H1 (cell line): ENCODE data around the gene ZNF213. TPM values are rescaled to one million over a fixed set of nuclear protein-coding genes. Genes with fewer than 3 reads are reported as not detected.
A peak's percentile ranks its signal among the peaks of the same experiment; 100 is the strongest.

Source experiments
- CHD7 ChIP-seq: fragments of 300-600 bp; sonication (generic); IDR thresholded peaks from 2 replicates; pipeline ENCODE4 v1.7.1; 2012; ENCODE audit warnings: low read length, moderate library complexity, mild to moderate bottlenecking, inconsistent platforms; ENCODE audit not compliant: insufficient replicate concordance
- EZH2 ChIP-seq: fragments of 200-600 bp; sonication (generic); IDR thresholded peaks from 2 replicates; pipeline ENCODE4 v1.7.1; 2012; ENCODE audit warnings: low read depth, mild to moderate bottlenecking, moderate library complexity, low read length, inconsistent platforms; ENCODE audit not compliant: severe bottlenecking
- KDM4A ChIP-seq: IDR thresholded peaks from one replicate; pipeline ENCODE4 v1.7.1; 2012; ENCODE audit warnings: low read depth, mild to moderate bottlenecking, moderate library complexity, low read length, inconsistent platforms; ENCODE audit not compliant: severe bottlenecking
- MAFK ChIP-seq: IDR thresholded peaks from 2 replicates; pipeline ENCODE4 v1.6.1; 2012; ENCODE audit warnings: low read depth, mild to moderate bottlenecking, improper control_type of control experiment, low read length
- POLR2A ChIP-seq, 2 experiments: IDR thresholded peaks; 1 replicate in 1 of 2; 2 replicates in 1 of 2; pipeline ENCODE4 v1.6.1; 2011; ENCODE audit warnings: low read depth in 2 of 2, low read length in 2 of 2, mild to moderate bottlenecking in 2 of 2; ENCODE audit errors: control extremely low read depth in 1 of 2
- POU5F1 ChIP-seq: IDR thresholded peaks from 2 replicates; pipeline ENCODE4 v1.6.1; 2011; ENCODE audit warnings: low read depth, mild to moderate bottlenecking, low read length, moderate library complexity
- RFX5 ChIP-seq: IDR thresholded peaks from 2 replicates; pipeline ENCODE4 v1.6.1; 2011; ENCODE audit warnings: low read depth, low read length, improper control_type of control experiment, borderline replicate concordance
- SIN3A ChIP-seq, 2 experiments: IDR thresholded peaks in 1 of 2; conservative IDR thresholded peaks in 1 of 2; 2 replicates each; pipeline ENCODE4 v1.6.1; 2011 to 2012; ENCODE audit warnings: low read length in 2 of 2, improper control_type of control experiment in 1 of 2, low read depth in 1 of 2, mild to moderate bottlenecking in 1 of 2
- SIX5 ChIP-seq: IDR thresholded peaks from 2 replicates; pipeline ENCODE4 v1.6.1; 2011; ENCODE audit warnings: mild to moderate bottlenecking, low read depth, low read length
- SP4 ChIP-seq: IDR thresholded peaks from 2 replicates; pipeline ENCODE4 v1.6.1; 2012; ENCODE audit warnings: low read length, inconsistent platforms
- TAF1 ChIP-seq: IDR thresholded peaks from 2 replicates; pipeline ENCODE4 v1.6.1; 2011; ENCODE audit warnings: mild to moderate bottlenecking, low read depth, low read length
- polyA plus RNA-seq, 7 experiments: library from polyadenylated mRNA; depleted of rRNA in 3 of 7; stranded (reverse) in 5 of 7; unstranded in 2 of 7; fragments of >200 nt in 5 of 7; fragments of 200-250 nt in 2 of 7; gene quantifications; 1 replicate in 5 of 7; 2 replicates in 1 of 7; 4 replicates in 1 of 7; pipeline versions ENCODE4 v1.2.1 to v1.2.3, GENCODE V29; 2011 to 2013; ENCODE audit warnings: missing spikeins in 2 of 7, mixed read lengths in 2 of 7
- total RNA-seq: library from RNA; stranded (reverse); fragmentation: NEBNext Ultra II Directional; extraction: Animal tissue kit (Norgen Biotek cat#: 25700); gene quantifications from 2 replicates; pipeline ENCODE4 v1.2.1, GENCODE V29; 2021

ZNF213 gene
- total and polyA plus RNA-seq, 2 of the 8 experiments (the other 6 are each of a cell fraction or from before 2014, with no cell fraction given): 1.6 to 6.9 TPM

GRCh38 chr16:3171855-3172593 lies 37.2 kb downstream of the ZNF213 start (continued):
- TF ChIP-seq CHD7 (no peak), EZH2 (no peak), MAFK (peak; percentile 47; the same call in 1 of the 2 replicates), KDM4A (no peak), POU5F1 (no peak), SIN3A (conservative IDR thresholded peaks at IDR 0.05 in 1 of 2, IDR thresholded peaks at IDR 0.05 in 1 of 2; ENCODE audit: low read depth in 1 of 2, low read length in 2 of 2) (peak in 1 of 2 experiments; percentile 67; a peak in 2 of 4 replicates), SP4 (no peak), SIX5 (no peak), RFX5 (no peak), POLR2A (IDR thresholded peaks at IDR 0.05; ENCODE audit: control extremely low read depth in 1 of 2, low read depth in 2 of 2, low read length in 2 of 2) (peak in 1 of 2 experiments; percentile 63; a peak in 2 of 3 replicates), TAF1 (0 out of 2 replicates have a peak, but pooled peaks have one; percentile 28)
